ENCODE data around the gene MED27.

MED27 gene

DNA sequence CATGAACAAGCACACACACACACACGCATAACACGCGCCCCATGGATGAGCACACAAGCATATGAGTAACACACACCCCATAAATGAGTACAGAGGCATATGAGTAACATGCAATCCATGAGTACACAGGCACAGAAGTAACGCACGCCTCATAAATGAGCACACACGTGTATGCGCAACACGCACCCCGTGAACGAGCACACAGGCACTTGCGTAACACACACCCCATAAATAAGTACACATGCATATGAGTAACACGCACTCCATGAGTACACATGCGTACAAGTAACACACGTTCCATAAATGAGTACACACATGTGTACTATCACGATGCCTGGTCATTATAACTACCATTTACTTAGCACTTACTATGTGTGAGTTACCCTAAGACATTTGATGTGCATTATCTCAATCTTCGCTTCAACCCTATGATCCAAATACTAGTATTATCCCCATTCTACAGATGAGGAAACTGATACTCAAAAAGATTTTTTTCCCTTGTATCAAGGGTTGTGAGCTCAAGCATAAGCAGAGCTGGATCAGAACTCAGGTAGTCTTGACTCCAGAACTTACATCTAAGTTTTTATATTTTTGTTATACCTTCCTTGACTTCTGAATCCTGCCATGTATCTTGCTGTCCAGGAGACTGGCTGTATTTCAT is 7.7 kb downstream of the MED27 start:
- no peak overlapping the region for H3K4me3 ChIP-seq (ENCODE audit: low read depth, low read length)
- no peak for DNase-seq (ENCODE audit: low read depth)
- no peak for TF ChIP-seq POLR2A (IDR thresholded peaks at IDR 0.05; ENCODE audit: extremely low read depth, insufficient read length)
- TF ChIP-seq, protein P1, sequence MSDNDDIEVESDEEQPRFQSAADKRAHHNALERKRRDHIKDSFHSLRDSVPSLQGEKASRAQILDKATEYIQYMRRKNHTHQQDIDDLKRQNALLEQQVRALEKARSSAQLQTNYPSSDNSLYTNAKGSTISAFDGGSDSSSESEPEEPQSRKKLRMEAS (IDR thresholded peaks at IDR 0.05; ENCODE audit: low read depth, low read length): no peak
- no peak for TF ChIP-seq MYC (IDR thresholded peaks at IDR 0.05; ENCODE audit: low read depth, low read length)
- TF ChIP-seq, protein P2, sequence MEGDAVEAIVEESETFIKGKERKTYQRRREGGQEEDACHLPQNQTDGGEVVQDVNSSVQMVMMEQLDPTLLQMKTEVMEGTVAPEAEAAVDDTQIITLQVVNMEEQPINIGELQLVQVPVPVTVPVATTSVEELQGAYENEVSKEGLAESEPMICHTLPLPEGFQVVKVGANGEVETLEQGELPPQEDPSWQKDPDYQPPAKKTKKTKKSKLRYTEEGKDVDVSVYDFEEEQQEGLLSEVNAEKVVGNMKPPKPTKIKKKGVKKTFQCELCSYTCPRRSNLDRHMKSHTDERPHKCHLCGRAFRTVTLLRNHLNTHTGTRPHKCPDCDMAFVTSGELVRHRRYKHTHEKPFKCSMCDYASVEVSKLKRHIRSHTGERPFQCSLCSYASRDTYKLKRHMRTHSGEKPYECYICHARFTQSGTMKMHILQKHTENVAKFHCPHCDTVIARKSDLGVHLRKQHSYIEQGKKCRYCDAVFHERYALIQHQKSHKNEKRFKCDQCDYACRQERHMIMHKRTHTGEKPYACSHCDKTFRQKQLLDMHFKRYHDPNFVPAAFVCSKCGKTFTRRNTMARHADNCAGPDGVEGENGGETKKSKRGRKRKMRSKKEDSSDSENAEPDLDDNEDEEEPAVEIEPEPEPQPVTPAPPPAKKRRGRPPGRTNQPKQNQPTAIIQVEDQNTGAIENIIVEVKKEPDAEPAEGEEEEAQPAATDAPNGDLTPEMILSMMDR (IDR thresholded peaks at IDR 0.05; ENCODE audit: low read depth, low read length): no peak

DNA sequence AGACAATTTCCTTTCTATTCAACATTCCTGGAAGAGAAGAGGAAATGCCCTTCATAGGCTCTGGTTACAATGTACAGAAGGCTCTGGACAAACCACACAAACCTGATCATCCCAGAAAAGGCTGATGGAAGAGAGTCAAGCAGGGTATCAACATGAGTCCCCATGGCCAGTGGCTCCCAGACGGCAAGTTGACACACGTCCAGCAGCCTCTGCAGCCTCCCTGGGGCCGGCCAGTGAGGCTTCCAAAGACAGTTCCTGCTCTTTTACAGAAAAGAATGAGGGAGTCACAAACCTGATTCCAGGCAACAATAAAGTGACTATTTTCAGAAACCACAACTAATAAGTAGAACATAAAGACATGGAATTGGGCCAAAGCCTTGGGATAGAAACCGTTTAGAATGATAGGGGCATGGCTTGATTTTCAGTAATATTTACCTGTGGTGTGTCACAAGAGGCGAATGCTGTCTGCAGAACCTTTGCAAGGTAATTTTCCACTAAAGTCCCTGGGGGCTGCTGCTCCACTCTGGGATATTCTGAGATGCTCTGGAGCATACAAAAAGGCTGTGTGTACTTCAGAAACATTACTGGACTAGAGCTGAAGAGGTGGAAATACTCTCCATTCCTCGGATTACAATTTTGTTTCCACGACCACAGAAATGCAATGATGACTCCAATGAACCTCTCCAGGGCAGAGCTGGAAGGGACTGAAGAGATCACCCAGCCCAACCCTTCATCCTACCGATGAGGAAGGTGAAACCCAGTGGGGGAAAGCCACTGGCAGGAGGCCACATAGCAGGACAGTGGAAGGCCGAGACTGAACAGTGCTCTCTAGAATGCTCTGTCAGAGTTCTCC is 10.4 kb downstream of the MED27 start:
- TF ChIP-seq MYC (IDR thresholded peaks at IDR 0.05; ENCODE audit: low read depth, low read length) (no peak), POLR2A (IDR thresholded peaks at IDR 0.05; ENCODE audit: extremely low read depth, insufficient read length) (no peak)
- TF ChIP-seq, protein P2 (IDR thresholded peaks at IDR 0.05; ENCODE audit: low read depth, low read length): no peak
- TF ChIP-seq, protein P1 (IDR thresholded peaks at IDR 0.05; ENCODE audit: low read depth, low read length): no peak
- DNase-seq (ENCODE audit: low read depth): no peak
- H3K4me3 ChIP-seq (ENCODE audit: low read depth, low read length): no peak overlapping the region

DNA sequence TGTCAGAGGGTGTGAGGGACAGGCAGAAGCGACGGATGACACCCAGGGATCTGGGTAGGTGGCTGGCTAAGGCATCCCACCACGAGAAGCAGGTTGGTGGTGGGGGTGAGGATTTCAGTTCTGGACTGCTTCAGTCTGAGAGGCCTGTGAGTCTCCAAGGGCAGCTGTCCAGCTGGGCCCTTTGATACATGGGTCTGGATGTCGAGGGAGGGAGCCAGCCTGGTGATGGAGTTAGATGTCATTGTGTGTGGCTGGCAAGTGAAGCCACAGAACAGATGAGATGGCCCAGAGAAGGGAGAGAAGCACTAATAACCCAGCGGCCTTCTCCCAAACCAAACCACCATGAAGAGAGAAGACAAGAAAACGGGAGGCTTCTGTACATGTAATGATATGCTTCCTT is 11.1 kb downstream of the MED27 start:
- TF ChIP-seq POLR2A (IDR thresholded peaks at IDR 0.05; ENCODE audit: extremely low read depth, insufficient read length) (no peak), MYC (IDR thresholded peaks at IDR 0.05; ENCODE audit: low read depth, low read length) (no peak)
- TF ChIP-seq, protein P2 (IDR thresholded peaks at IDR 0.05; ENCODE audit: low read depth, low read length): no peak
- TF ChIP-seq, protein P1 (IDR thresholded peaks at IDR 0.05; ENCODE audit: low read depth, low read length): no peak
- no peak overlapping the region for H3K4me3 ChIP-seq (ENCODE audit: low read depth, low read length)
- no peak for DNase-seq (ENCODE audit: low read depth)

DNA sequence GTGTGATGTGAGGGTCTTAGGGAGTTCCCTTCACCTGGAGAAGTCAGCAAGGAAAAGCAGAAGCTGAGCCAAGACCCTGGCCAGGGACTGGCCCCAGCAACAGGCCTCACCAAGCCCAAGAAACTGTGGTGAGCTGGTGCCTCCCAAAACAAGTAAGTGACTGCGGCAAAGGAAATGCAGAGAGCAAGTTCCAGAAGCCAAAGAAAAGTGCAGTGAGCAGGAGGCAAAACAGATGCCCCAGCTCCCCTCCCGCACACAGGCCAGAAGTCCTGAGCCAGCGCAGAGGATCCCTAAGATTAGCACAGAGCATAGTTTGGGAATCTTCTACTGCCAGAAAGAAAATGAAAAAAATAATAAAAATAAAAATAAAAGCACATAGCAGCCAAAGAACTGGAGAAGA is 13.2 kb downstream of the MED27 start:
- no peak for TF ChIP-seq MYC (IDR thresholded peaks at IDR 0.05; ENCODE audit: low read depth, low read length)
- TF ChIP-seq, protein P2 (IDR thresholded peaks at IDR 0.05; ENCODE audit: low read depth, low read length): no peak
- TF ChIP-seq, protein P1 (IDR thresholded peaks at IDR 0.05; ENCODE audit: low read depth, low read length): no peak
- TF ChIP-seq POLR2A (IDR thresholded peaks at IDR 0.05; ENCODE audit: extremely low read depth, insufficient read length): no peak
- no peak overlapping the region for H3K4me3 ChIP-seq (ENCODE audit: low read depth, low read length)
- DNase-seq (ENCODE audit: low read depth): no peak

DNA sequence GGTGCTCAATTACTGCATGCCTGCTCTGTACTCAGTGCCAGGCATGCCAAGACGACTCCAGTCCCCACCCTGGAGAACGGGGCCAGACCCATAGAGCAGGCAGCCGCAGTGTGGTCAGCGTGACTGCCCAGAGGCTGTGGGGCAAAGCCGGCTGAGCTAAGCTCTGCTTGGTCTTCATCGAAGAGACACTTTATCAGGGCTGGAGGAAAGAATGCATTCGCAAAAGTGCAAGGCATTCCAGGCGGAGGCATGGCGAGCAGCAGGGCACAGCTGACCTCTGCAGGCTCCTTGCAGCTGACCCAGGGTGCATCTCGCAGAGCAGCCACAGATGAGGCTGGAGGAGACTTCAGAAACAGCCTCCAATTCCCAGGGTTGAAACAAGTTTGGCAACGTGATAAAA is 13.6 kb downstream of the MED27 start:
- TF ChIP-seq, protein P2 (IDR thresholded peaks at IDR 0.05; ENCODE audit: low read depth, low read length): no peak
- no peak for TF ChIP-seq MYC (IDR thresholded peaks at IDR 0.05; ENCODE audit: low read depth, low read length)
- no peak overlapping the region for H3K4me3 ChIP-seq (ENCODE audit: low read depth, low read length)
- no peak for DNase-seq (ENCODE audit: low read depth)
